ENCODE data around the gene TRAPPC2.
"Not testable (repeated sequence)": the region's sequence is repeated elsewhere in the genome, so short reads cannot be mapped to it uniquely, and the experiment has no call there.

The TRAPPC2 gene

GRCh38 chrX:13688384-13688957, 45.9 kb downstream of the TRAPPC2 start:
- DNase-seq (ENCODE audit: low read depth): no peak
- no peak for TF ChIP-seq CTCF (IDR thresholded peaks at IDR 0.05; ENCODE audit: control insufficient read depth, extremely low read depth, insufficient read depth)

DNA sequence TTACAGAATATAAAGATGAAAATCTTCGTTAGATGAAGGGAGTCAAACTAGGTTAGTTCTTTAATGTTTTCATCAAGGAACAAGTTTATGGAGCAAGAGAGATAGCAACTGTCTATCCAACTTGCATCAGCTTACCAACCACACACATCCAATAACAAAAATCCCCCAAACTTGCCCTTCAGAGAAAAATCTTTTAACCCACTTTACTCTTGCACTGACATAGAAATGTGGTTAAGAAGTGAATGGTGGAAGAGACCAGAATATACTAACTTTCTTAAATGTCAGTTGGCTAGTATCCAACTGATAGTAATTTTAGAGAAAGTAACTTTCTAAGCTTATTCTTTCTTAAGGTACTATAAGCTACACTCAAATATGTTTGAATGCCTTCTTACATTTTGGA, 47.2 kb downstream of the TRAPPC2 start:
- DNase-seq (ENCODE audit: low read depth): no peak
- no peak overlapping the region for H3K4me3 ChIP-seq (ENCODE audit: low read depth, low read length)
- no peak for TF ChIP-seq CTCF (IDR thresholded peaks at IDR 0.05; ENCODE audit: control insufficient read depth, extremely low read depth, insufficient read depth)

More at GRCh38 chrX:13688384-13688957, 45.9 kb downstream of the TRAPPC2 start:
- peak overlapping the region; percentile 83 for H3K4me3 ChIP-seq (ENCODE audit: low read depth, low read length)

- no peak for DNase-seq (ENCODE audit: low read depth)
- no peak overlapping the region for H3K4me3 ChIP-seq (ENCODE audit: low read depth, low read length)
- TF ChIP-seq CTCF (IDR thresholded peaks at IDR 0.05; ENCODE audit: control insufficient read depth, extremely low read depth, insufficient read depth): no peak
Measured at GRCh38 chrX:13685126-13685763, 49.2 kb downstream of the TRAPPC2 start.

GRCh38 chrX:13684361-13684760, 50.1 kb downstream of the TRAPPC2 start:
- DNase-seq (ENCODE audit: low read depth): no peak
- H3K4me3 ChIP-seq (ENCODE audit: low read depth, low read length): no peak overlapping the region
- TF ChIP-seq CTCF (IDR thresholded peaks at IDR 0.05; ENCODE audit: control insufficient read depth, extremely low read depth, insufficient read depth): no peak

- H3K4me3 ChIP-seq (ENCODE audit: low read depth, low read length): no peak overlapping the region
- DNase-seq (ENCODE audit: low read depth): no peak
- TF ChIP-seq CTCF (IDR thresholded peaks at IDR 0.05; ENCODE audit: control insufficient read depth, extremely low read depth, insufficient read depth): no peak
Measured at GRCh38 chrX:13681595-13681994, 52.8 kb downstream of the TRAPPC2 start.

GRCh38 chrX:13679700-13680099, 54.7 kb downstream of the TRAPPC2 start:
- not testable (repeated sequence) for DNase-seq (ENCODE audit: low read depth); H3K4me3 ChIP-seq (ENCODE audit: low read depth, low read length)

GRCh38 chrX:13676885-13677284, 57.5 kb downstream of the TRAPPC2 start:
- no peak overlapping the region for H3K4me3 ChIP-seq (ENCODE audit: low read depth, low read length)
- TF ChIP-seq CTCF (IDR thresholded peaks at IDR 0.05; ENCODE audit: control insufficient read depth, extremely low read depth, insufficient read depth): no peak
- no peak for DNase-seq (ENCODE audit: low read depth)

Measured in LNCaP clone FGC (cell line).